Testis (tissue), 3 donors: ENCODE results near the gene TCAF1. TPM values are rescaled to one million over a fixed set of nuclear protein-coding genes. Genes with fewer than 3 reads are reported as not detected.

ENCODE experiments used
- DNase-seq: peaks from one replicate; pipeline ENCODE4 v3.0.0-alpha.2; 2019
- H3K27ac ChIP-seq, 2 donors: fragments of 200-600 bp; sonication (generic); one replicate each; pipeline ENCODE4 v1.5.1; 2019
- H3K27me3 ChIP-seq: fragments of 200-600 bp; sonication (generic); one replicate; pipeline ENCODE4 v1.5.1; 2019
- H3K36me3 ChIP-seq: fragments of 200-600 bp; sonication (generic); one replicate; pipeline ENCODE4 v1.5.1; 2017; ENCODE audit warnings: low read depth; ENCODE audit errors: missing control alignments
- H3K4me1 ChIP-seq: fragments of 200-600 bp; sonication (generic); one replicate; pipeline ENCODE4 v1.5.1; 2019
- H3K4me3 ChIP-seq, 2 donors: fragments of 200-600 bp; sonication (generic); one replicate each; pipeline ENCODE4 v1.5.1; 2017 to 2019
- H3K9me3 ChIP-seq: fragments of 200-600 bp; sonication (generic); one replicate; pipeline ENCODE4 v1.5.1; 2017
- CTCF ChIP-seq, 3 experiments: fragments of 450-650 bp in 2 of 3; fragments of 200-600 bp in 1 of 3; sonication (generic) in 1 of 3; IDR thresholded peaks; one replicate each; pipeline ENCODE4 v1.5.1; 2016 to 2019; ENCODE audit warnings: antibody characterized with exemption in 3 of 3, mild to moderate bottlenecking in 2 of 3, moderate library complexity in 1 of 3
- POLR2A ChIP-seq: fragments of 450-650 bp; IDR thresholded peaks from one replicate; pipeline ENCODE4 v1.6.1; 2017; ENCODE audit warnings: antibody characterized with exemption, mild to moderate bottlenecking, moderate library complexity
- WGBS, 2 donors: methylation state at CpG; one replicate each; pipeline ENCODE4 v1.1.5; 2018; 5-methylcytosine and 5-hydroxymethylcytosine counted together
- intact Hi-C: fragments of 100-400 bp; cut with DNase I; formaldehyde crosslinking; loops from one replicate; pipeline ENCODE4 v1.15.1; 2023; ENCODE audit warnings: low total_unique reads
- polyA plus RNA-seq: library from polyadenylated mRNA; stranded (reverse); fragments of 350-450 nt; fragmentation: Illumina TruSeq; extraction: RNeasy Lipid Tissue Mini Kit (QIAGEN cat#74804); gene quantifications from one replicate; pipeline ENCODE4 v1.2.3, GENCODE V29; 2014; ENCODE audit warnings: low read depth, low replicate concordance; ENCODE audit not compliant: insufficient read depth
- total RNA-seq, 2 donors: library from RNA; depleted of rRNA; stranded (reverse); fragments of >200 nt; gene quantifications; one replicate each; pipeline ENCODE4 v1.2.3, GENCODE V29; 2016

The TCAF1 gene
- total and polyA plus RNA-seq, 3 donors from 2014 or later = 6.2 to 28.7 (median 21.3) TPM

- TF ChIP-seq POLR2A = no peak
- no peak for TF ChIP-seq CTCF (IDR thresholded peaks at IDR 0.05)
- Histone ChIP-seq H3K27ac (no peak overlapping the region), H3K27me3 (no peaks in the 10 kb centered on the region), H3K4me3 (no peak overlapping the region), H3K36me3 (no peaks in the 10 kb centered on the region), H3K4me1 (peaks cover 11% of the 10 kb centered on the region), H3K9me3 (no peaks in the 10 kb centered on the region)
- no peak for DNase-seq
- intact Hi-C loops = no loop called here
- WGBS, 2 donors = 94% methylated on average over 1 of the region's 1 CpG
Measured at GRCh38 chr7:143898810-143899209, 3.2 kb downstream of the TCAF1 start.

- H3K9me3 ChIP-seq = no peaks in the 10 kb centered on the region
- intact Hi-C loops = no loop called here
Measured at GRCh38 chr7:143896667-143897066, 5.3 kb downstream of the TCAF1 start.

GRCh38 chr7:143892527-143893300 lies 9.3 kb downstream of the TCAF1 start:
- H3K27ac ChIP-seq = no peak overlapping the region
- H3K36me3 ChIP-seq = no peaks in the 10 kb centered on the region
- TF ChIP-seq POLR2A = no peak
- no peak for TF ChIP-seq CTCF (IDR thresholded peaks at IDR 0.05)
- intact Hi-C loops = no loop called here
- H3K9me3 ChIP-seq = no peaks in the 10 kb centered on the region
- no peaks in the 10 kb centered on the region for H3K27me3 ChIP-seq
- H3K4me3 ChIP-seq = no peak overlapping the region
- 93 to 94% methylated on average over 5 of the region's 5 CpGs for WGBS, 2 donors
- H3K4me1 ChIP-seq = no peaks in the 10 kb centered on the region
- no peak for DNase-seq

More at GRCh38 chr7:143896667-143897066, 5.3 kb downstream of the TCAF1 start:
- Histone ChIP-seq H3K4me3 (no peak overlapping the region), H3K27me3 (no peaks in the 10 kb centered on the region), H3K4me1 (peaks cover 11% of the 10 kb centered on the region), H3K36me3 (no peaks in the 10 kb centered on the region), H3K27ac (no peak overlapping the region)
- DNase-seq = no peak
- TF ChIP-seq CTCF (IDR thresholded peaks at IDR 0.05) (no peak), POLR2A (no peak)

- no peaks in the 10 kb centered on the region for H3K9me3 ChIP-seq
- TF ChIP-seq CTCF (IDR thresholded peaks at IDR 0.05) (no peak), POLR2A (no peak)
- no peak overlapping the region for H3K4me3 ChIP-seq
- intact Hi-C loops = no loop called here
- no peak for DNase-seq
- H3K36me3 ChIP-seq = no peaks in the 10 kb centered on the region
- WGBS, 2 donors = 77 to 82% methylated on average over 2 of the region's 2 CpGs
- no peaks in the 10 kb centered on the region for H3K4me1 ChIP-seq
- H3K27me3 ChIP-seq = no peaks in the 10 kb centered on the region
- H3K27ac ChIP-seq = no peak overlapping the region
Measured at GRCh38 chr7:143891457-143891856, 10.5 kb downstream of the TCAF1 start.

GRCh38 chr7:143890558-143890957 lies 11.4 kb downstream of the TCAF1 start:
- Histone ChIP-seq H3K36me3 (no peaks in the 10 kb centered on the region), H3K9me3 (no peaks in the 10 kb centered on the region), H3K27me3 (no peaks in the 10 kb centered on the region), H3K4me3 (no peak overlapping the region), H3K4me1 (no peaks in the 10 kb centered on the region), H3K27ac (no peak overlapping the region)
- 95 to 98% methylated on average over 2 of the region's 2 CpGs for WGBS, 2 donors
- no peak for DNase-seq
- no peak for TF ChIP-seq CTCF (IDR thresholded peaks at IDR 0.05)
- TF ChIP-seq POLR2A = no peak
- intact Hi-C loops = no loop called here
